Breast epithelium (tissue), 3 donors: ENCODE results near the gene HGD.

Experiments used
- POLR2A ChIP-seq: fragments of 450-650 bp; IDR thresholded peaks from one replicate; pipeline ENCODE4 v1.6.1; 2016; ENCODE audit warnings: antibody characterized with exemption, mild to moderate bottlenecking, moderate library complexity
- POLR2AphosphoS5 ChIP-seq, 3 donors: sonication (generic); formaldehyde crosslinking; IDR thresholded peaks; one replicate each; pipeline ENCODE4 v1.6.1; 2017; ENCODE audit warnings: antibody characterized with exemption in 3 of 3
- TF ChIP-seq, protein P1 (sequence below), 3 donors: fragments of 450-650 bp; IDR thresholded peaks; one replicate each; pipeline ENCODE4 v1.5.1; 2016 to 2017; ENCODE audit warnings: antibody characterized with exemption in 3 of 3, mild to moderate bottlenecking in 3 of 3, moderate library complexity in 3 of 3

DNA sequence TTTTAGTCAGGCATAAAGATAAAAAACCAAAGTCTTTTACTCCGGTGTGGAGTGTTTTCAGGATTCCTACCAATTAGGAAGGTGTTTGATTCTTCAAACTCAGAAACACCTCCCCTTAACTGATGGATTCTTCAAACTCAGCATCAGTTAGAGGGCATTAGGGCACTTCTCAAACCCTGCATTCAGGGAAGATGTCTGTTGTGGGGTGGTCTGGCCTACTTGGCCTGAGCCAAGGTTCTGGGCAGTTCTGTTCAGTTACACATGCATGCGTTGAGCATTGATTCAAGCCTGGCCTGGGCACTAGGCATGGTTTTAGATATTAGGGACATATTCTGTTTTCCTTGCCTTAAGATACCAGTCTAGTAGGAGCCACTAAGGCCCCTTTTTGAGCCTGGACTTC lies 1.0 kb downstream of the HGD start:
- TF ChIP-seq, protein P1, sequence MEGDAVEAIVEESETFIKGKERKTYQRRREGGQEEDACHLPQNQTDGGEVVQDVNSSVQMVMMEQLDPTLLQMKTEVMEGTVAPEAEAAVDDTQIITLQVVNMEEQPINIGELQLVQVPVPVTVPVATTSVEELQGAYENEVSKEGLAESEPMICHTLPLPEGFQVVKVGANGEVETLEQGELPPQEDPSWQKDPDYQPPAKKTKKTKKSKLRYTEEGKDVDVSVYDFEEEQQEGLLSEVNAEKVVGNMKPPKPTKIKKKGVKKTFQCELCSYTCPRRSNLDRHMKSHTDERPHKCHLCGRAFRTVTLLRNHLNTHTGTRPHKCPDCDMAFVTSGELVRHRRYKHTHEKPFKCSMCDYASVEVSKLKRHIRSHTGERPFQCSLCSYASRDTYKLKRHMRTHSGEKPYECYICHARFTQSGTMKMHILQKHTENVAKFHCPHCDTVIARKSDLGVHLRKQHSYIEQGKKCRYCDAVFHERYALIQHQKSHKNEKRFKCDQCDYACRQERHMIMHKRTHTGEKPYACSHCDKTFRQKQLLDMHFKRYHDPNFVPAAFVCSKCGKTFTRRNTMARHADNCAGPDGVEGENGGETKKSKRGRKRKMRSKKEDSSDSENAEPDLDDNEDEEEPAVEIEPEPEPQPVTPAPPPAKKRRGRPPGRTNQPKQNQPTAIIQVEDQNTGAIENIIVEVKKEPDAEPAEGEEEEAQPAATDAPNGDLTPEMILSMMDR (IDR thresholded peaks at IDR 0.05) = no peak
- TF ChIP-seq POLR2A (no peak), POLR2AphosphoS5 (IDR thresholded peaks at IDR 0.05) (no peak)
